ENCODE results near the gene CHRNA4. TPM values are rescaled to one million over a fixed set of nuclear protein-coding genes. Genes with fewer than 3 reads are reported as not detected.

Gene CHRNA4
- total and polyA plus RNA-seq, 5 donors, result 0.02 to 0.54 (median 0.27) TPM; not detected in 1

DNA sequence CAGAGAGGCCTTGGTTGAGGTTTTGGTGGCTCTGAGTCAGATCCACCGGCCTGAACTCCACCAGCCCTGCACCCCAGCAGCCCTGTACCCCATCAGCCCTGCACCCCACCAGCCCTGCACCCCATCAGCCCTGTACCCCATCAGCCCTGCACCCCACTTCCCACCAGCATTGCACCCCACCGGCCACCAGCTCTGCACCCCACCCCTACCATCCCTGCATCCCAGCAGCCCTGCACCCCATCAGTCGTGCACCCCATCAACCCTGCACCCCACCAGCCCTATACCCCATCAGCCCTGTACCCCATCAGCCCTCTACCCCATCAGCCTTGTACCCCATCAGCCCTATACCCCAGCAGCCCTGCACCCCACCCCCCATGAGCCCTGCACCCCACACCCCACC is 14.3 kb upstream of the CHRNA4 start:
- no peak for ATAC-seq
- intact Hi-C loops (cut with DNase I), result no loop called here
- 88% methylated on average over 3 of the region's 3 CpGs for WGBS
- Histone ChIP-seq H3K4me1 (ENCODE audit: control insufficient read depth, insufficient read depth, low read length) (no peaks in the 10 kb centered on the region), H3K27ac (ENCODE audit: low read length) (no peak overlapping the region), H3K27me3 (ENCODE audit: control insufficient read depth, insufficient read depth) (no peaks in the 10 kb centered on the region), H3K9me3 (ENCODE audit: control insufficient read depth, low read length) (no peaks in the 10 kb centered on the region), H3K4me3 (ENCODE audit: low read length) (no peak overlapping the region)
- peak in 2 of 3 donors; percentile 3 to 42 for DNase-seq

DNA sequence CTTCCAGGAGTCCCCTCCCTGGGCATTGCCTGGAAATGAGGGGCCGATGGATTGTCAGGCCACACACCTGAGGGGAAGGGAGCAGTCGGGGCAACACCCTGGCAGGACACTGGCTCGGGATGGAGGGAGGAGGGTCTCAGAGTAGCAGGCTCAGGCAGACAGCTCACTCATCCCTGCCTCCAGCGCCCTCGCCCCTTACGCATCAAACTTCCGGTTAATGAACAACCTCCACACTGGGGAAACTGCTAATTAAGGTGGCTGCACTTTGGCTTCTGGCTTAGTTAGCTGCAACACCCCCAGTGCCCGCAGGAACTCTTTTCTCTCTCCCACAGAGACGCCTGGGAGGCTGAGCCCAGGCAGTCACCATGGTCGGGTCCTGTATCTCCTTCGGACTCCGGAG is 13.4 kb upstream of the CHRNA4 start:
- intact Hi-C loops (cut with DNase I), result no loop called here
- Histone ChIP-seq H3K27me3 (ENCODE audit: control insufficient read depth, insufficient read depth) (no peaks in the 10 kb centered on the region), H3K4me1 (ENCODE audit: control insufficient read depth, insufficient read depth, low read length) (no peaks in the 10 kb centered on the region), H3K27ac (ENCODE audit: low read length) (no peak overlapping the region), H3K9me3 (ENCODE audit: control insufficient read depth, low read length) (no peaks in the 10 kb centered on the region), H3K4me3 (ENCODE audit: low read length) (no peak overlapping the region)
- ATAC-seq (no peak), DNase-seq (peak in 1 of 3 donors; percentile 13)
- 60% methylated on average over 12 of the region's 12 CpGs for WGBS

DNA sequence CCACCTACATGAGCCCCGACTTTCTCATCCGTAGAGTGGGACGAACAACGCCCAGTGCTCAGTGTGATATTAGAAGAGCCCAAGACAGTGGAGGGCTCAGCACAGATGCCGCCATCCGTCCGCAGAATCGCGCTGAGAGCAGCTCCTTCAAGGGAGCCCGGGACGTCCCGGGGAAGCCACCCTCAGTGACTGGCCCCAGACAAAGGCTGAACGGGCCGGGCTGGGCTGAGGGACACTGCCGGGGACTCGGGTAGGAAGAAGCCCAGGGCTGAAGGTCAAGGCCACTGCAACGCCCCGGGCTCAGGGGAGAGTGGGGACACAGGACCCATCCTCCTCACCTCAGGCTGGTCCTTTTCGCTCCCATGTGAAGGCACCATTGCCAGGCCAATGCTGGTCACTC is 12.8 kb upstream of the CHRNA4 start:
- no peak overlapping the region for H3K27ac ChIP-seq (ENCODE audit: low read length)
- intact Hi-C loops (cut with DNase I), result no loop called here
- 83% methylated on average over 19 of the region's 19 CpGs for WGBS
- no peak for ATAC-seq
- H3K9me3 ChIP-seq (ENCODE audit: control insufficient read depth, low read length), result no peaks in the 10 kb centered on the region
- H3K4me1 ChIP-seq (ENCODE audit: control insufficient read depth, insufficient read depth, low read length), result no peaks in the 10 kb centered on the region
- DNase-seq, result peak in 2 of 3 donors; percentile 3 to 27
- no peak overlapping the region for H3K4me3 ChIP-seq (ENCODE audit: low read length)
- H3K27me3 ChIP-seq (ENCODE audit: control insufficient read depth, insufficient read depth), result no peaks in the 10 kb centered on the region

DNA sequence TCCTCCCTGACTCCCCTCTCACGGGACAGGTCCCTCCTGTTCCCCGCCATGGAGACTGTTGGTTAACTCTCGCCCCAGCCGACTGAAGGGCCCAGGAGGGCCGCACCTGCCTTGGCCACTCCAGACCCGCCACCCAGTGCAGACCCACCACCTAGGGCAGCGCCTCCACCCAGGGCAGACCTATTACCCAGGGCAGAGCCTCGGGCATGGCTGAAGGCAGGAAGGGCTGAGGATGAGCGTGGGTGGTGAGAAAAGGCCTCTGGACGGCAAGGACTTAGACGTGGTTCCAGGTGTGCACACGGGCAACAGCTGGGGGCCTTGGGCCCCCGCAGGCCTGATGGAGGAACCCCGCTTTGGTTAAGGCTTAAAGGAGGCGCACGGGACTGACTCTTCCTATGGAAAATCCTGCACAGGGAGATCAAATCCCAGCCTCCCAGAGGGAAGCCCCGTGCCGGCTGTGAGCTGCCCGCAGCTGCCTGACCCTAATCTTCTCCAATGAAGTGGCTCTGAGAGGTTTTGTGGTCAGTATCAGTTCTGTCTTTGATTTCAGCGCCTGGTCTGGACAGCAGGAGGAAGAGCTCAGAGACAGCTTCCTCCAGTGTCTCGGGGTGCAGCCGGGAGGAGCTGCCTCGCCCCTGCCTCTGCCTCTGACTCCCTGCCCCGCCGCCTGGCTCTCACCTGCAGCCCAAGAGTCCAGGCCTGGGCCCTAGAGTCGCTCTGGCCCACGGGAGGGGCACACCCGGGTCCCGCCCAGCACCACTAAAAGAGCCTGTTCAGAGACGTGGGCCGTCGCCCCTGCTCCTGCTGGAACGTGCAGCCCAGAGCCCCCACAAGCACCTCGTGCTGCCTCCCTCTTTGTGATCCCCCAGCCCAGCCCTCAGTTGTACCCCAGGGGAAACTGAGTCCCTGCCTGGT is 12.1 kb upstream of the CHRNA4 start:
- ATAC-seq (peak in 1 of 2 donors; percentile 7), DNase-seq (peak in 2 of 3 donors; percentile 41 to 57)
- Histone ChIP-seq H3K27me3 (ENCODE audit: control insufficient read depth, insufficient read depth) (no peaks in the 10 kb centered on the region), H3K27ac (ENCODE audit: low read length) (no peak overlapping the region), H3K9me3 (ENCODE audit: control insufficient read depth, low read length) (no peaks in the 10 kb centered on the region), H3K4me1 (ENCODE audit: control insufficient read depth, insufficient read depth, low read length) (no peaks in the 10 kb centered on the region), H3K4me3 (ENCODE audit: low read length) (no peak overlapping the region)
- intact Hi-C loops (cut with DNase I), result no loop called here
- WGBS, result 53% methylated on average over 34 of the region's 34 CpGs

DNA sequence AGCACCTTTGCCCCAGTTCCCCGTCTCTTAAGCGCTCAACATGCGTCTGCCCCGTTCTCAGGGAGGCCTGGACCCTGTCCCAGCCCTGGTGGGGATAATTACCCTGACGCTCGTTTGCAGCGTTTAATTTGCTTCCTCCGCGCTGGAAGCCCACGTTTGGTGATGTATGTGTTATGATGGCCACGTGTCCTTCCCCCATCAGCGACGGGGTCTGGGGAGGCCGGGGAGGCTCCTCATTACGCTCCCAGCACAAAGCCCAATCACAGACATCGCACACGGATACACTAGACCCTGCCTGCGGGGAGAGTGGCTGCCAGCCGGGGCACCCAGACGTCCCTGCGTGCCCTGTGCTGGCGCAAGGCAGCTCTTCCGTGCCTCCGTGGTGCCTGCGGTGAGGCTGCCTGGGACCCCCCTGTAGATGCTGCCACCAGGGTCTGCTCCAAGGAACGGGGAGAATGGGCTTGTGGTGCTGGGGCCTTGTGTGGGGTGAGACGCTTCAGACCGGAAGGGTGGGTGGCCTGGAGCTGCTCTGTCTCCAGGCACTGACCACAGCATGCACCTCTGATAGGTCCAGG is 10.2 kb upstream of the CHRNA4 start:
- H3K4me1 ChIP-seq (ENCODE audit: control insufficient read depth, insufficient read depth, low read length), result no peaks in the 10 kb centered on the region
- no peak overlapping the region for H3K4me3 ChIP-seq (ENCODE audit: low read length)
- DNase-seq, result peak in 2 of 3 donors; percentile 12 to 38
- intact Hi-C loops (cut with DNase I), result no loop called here
- ATAC-seq, result no peak
- 69% methylated on average over 28 of the region's 28 CpGs for WGBS
- no peaks in the 10 kb centered on the region for H3K27me3 ChIP-seq (ENCODE audit: control insufficient read depth, insufficient read depth)
- no peak overlapping the region for H3K27ac ChIP-seq (ENCODE audit: low read length)
- no peaks in the 10 kb centered on the region for H3K9me3 ChIP-seq (ENCODE audit: control insufficient read depth, low read length)

DNA sequence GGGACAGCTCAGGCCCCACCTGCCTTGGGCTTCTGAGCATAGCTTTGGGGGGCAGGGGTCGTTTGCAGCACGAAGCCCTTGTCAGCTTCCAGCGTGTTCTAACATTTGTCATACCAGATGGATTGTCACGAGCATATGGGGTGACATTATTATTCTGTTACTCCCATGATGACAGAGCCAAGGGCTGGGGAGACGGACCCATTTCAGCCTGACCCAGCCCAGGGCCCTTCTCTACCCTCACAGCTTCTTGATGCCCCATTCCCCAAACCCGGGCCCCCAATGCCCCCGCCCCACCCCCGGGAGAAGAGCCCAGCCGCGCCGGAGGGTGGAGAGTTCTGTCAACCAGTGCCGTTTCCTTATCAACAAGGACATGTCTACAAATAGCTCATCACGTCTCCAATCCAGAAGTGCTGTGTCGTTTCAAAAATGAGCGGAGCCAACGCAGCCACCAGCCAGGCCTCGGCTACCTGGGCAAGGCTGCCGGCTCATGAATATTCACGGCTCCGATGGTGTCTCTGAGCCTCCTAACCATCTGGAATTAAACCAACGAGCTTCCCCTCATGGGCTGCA is 9.6 kb upstream of the CHRNA4 start:
- intact Hi-C loops (cut with DNase I), result no loop called here
- ATAC-seq (peak; percentile 38 to 52), DNase-seq (peak in 2 of 3 donors; percentile 51 to 61)
- Histone ChIP-seq H3K27ac (ENCODE audit: low read length) (no peak overlapping the region), H3K27me3 (ENCODE audit: control insufficient read depth, insufficient read depth) (no peaks in the 10 kb centered on the region), H3K4me3 (ENCODE audit: low read length) (no peak overlapping the region), H3K4me1 (ENCODE audit: control insufficient read depth, insufficient read depth, low read length) (no peaks in the 10 kb centered on the region), H3K9me3 (ENCODE audit: control insufficient read depth, low read length) (no peaks in the 10 kb centered on the region)
- 23% methylated on average over 21 of the region's 21 CpGs for WGBS

DNA sequence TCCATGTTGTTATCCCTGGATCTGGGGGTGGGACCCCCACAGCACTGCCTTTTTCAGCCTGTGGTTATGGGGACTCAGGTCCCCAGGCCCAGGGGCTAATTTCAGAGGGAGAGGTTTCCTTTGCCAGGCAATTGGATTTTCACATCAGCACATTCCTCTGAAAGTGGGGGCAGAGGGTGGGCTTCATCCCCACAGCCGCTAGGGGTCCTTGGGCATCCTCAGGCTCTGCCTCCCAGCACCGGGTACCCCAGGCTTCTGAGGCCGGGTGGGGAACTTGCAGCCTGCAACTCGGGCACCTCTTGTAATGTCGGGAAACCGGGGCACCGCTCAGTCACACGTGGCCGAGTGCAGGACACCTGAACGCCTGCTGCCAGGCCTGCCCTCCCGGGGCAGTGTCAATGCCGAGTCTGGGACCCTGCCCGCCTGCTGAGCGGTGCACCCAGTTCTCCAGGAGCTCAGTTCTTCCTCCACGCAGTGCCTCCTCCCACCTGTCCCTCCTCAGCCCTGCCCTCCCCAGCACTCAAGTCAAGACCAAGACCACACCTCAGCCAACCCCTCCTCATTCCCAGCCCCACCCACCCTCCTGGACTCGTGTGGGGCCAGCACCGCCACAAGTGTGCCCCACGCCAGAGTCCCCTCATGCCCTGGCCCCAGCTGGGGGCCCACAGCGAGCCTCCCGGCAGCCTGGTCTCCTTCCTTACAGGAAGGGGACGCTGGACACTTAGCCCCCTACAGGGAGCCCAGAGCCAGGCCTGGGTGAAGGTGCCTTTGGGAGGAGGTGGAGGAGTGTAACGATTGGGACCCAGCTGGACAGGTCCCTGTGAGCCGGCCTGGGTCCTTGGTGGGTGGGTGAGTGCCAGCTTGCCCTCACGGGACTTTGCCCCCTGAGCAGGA is 8.8 kb upstream of the CHRNA4 start:
- ATAC-seq, result peak in 1 of 2 donors; percentile 7
- Histone ChIP-seq H3K9me3 (ENCODE audit: control insufficient read depth, low read length) (no peaks in the 10 kb centered on the region), H3K27ac (ENCODE audit: low read length) (no peak overlapping the region), H3K4me3 (ENCODE audit: low read length) (no peak overlapping the region), H3K27me3 (ENCODE audit: control insufficient read depth, insufficient read depth) (no peaks in the 10 kb centered on the region), H3K4me1 (ENCODE audit: control insufficient read depth, insufficient read depth, low read length) (no peaks in the 10 kb centered on the region)
- peak in 2 of 3 donors; percentile 36 to 50 for DNase-seq
- intact Hi-C loops (cut with DNase I), result no loop called here
- WGBS, result 71% methylated on average over 24 of the region's 24 CpGs

DNA sequence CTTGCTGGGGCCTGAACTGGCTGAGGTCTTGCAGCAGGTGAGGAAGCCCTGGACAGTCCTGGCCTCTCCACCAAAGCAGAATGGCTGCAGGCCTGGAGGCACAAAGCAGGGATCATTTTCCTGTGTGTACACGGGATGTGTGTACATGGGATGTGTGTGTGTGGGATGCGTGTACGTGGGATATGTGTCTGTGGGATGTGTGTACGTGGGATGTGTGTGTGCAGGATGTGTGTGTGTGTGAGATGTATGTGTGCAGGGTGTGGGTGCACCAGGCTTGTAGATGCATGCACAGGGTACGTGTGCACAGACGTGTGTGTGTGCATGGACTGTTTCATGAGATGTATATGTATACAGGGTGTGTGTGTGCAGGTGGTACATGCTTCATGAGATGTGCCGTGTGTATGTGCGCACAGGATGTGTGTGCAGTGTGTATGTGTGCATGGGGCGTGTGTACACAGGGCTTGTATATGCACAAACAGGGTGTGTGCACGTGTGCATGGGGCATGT is 7.9 kb upstream of the CHRNA4 start:
- Histone ChIP-seq H3K9me3 (ENCODE audit: control insufficient read depth, low read length) (no peaks in the 10 kb centered on the region), H3K27me3 (ENCODE audit: control insufficient read depth, insufficient read depth) (no peaks in the 10 kb centered on the region), H3K27ac (ENCODE audit: low read length) (no peak overlapping the region), H3K4me3 (ENCODE audit: low read length) (no peak overlapping the region), H3K4me1 (ENCODE audit: control insufficient read depth, insufficient read depth, low read length) (no peaks in the 10 kb centered on the region)
- WGBS, result 93% methylated on average over 10 of the region's 10 CpGs
- intact Hi-C loops (cut with DNase I), result no loop called here
- ATAC-seq (no peak), DNase-seq (peak in 2 of 3 donors; percentile 13 to 14)

DNA sequence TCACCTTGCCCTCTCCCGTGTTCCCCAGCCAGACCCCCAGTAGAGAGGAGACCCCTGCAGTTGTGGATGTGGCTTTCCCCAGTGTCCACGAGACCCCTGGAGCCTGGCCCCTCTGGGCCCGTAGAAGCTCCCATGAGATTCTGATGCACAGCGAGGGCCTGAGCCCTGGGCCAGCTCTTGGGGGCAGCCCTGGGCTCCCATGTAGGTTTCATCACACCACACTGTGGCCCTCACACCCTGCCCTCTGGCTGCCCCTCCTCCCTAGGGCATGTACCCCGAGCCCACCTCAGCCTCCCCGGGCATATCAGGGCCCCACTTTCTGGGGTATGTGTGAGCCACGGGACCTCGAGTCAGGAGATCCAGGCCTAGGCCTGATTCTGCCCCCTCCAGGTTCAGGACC is 7.0 kb upstream of the CHRNA4 start:
- no peaks in the 10 kb centered on the region for H3K27me3 ChIP-seq (ENCODE audit: control insufficient read depth, insufficient read depth)
- H3K4me1 ChIP-seq (ENCODE audit: control insufficient read depth, insufficient read depth, low read length), result no peaks in the 10 kb centered on the region
- intact Hi-C loops (cut with DNase I), result no loop called here
- no peak overlapping the region for H3K27ac ChIP-seq (ENCODE audit: low read length)
- no peak for ATAC-seq
- DNase-seq, result peak in 1 of 3 donors; percentile 40
- H3K4me3 ChIP-seq (ENCODE audit: low read length), result no peak overlapping the region
- 88% methylated on average over 8 of the region's 8 CpGs for WGBS
- H3K9me3 ChIP-seq (ENCODE audit: control insufficient read depth, low read length), result no peaks in the 10 kb centered on the region

DNA sequence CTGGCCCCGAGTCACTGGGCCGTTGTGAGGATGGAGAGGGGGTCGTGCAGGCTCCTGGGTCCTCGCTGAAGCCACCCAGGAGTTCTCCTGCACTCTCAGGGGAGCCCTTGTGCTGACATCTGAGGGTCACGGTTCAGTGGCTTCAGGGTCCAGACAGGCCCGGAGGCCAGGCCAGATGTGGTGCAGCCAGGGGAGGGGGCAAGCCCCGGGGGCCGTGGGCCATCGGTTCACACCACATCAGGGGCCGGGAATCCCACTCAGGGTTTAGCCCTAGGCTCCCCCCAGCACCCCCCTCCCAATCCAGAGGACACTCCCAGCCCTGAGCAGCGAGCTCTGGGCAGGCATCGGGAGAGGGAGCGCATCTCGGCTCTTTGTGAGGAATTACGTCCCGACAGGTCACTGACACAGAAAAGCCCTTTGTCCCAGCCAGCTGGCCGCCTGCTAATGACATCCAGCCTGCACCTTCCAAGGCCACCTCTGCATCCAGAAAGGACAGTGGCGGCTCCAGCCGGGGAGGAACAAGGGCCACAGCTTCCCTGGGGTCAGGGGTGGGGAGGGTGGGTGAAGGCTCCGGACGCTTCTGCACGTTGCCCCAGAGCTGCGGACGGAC is 6.4 kb upstream of the CHRNA4 start:
- Histone ChIP-seq H3K27me3 (ENCODE audit: control insufficient read depth, insufficient read depth) (no peaks in the 10 kb centered on the region), H3K4me1 (ENCODE audit: control insufficient read depth, insufficient read depth, low read length) (no peaks in the 10 kb centered on the region), H3K4me3 (ENCODE audit: low read length) (no peak overlapping the region), H3K9me3 (ENCODE audit: control insufficient read depth, low read length) (no peaks in the 10 kb centered on the region), H3K27ac (ENCODE audit: low read length) (no peak overlapping the region)
- intact Hi-C loops (cut with DNase I), result no loop called here
- 70% methylated on average over 24 of the region's 24 CpGs for WGBS
- DNase-seq (peak in 2 of 3 donors; percentile 34 to 37), ATAC-seq (no peak)
